Caco-2 (cell line): ENCODE results near the gene TMPRSS4. TPM values are rescaled to one million over a fixed set of nuclear protein-coding genes. Genes with fewer than 3 reads are reported as not detected.
A peak's percentile ranks its signal among the peaks of the same experiment; 100 is the strongest.

ENCODE experiments used
- BruUV-seq: library from RNA; stranded (reverse); fragments of 400-500 nt; replicated peaks from 2 replicates; lab custom pipeline; 2021; lab: Mats Ljungman, UMichigan
- CTCF ChIA-PET: fragments of 300-600 bp; sonication (Branson Sonifier 250); formaldehyde crosslinking; loops from one replicate; lab custom pipeline; 2022; ENCODE audit warnings: antibody characterized with exemption; lab: Charles Lee
- POLR2A ChIA-PET: fragments of 300-600 bp; sonication (Branson Sonifier 250); formaldehyde crosslinking; loops from one replicate; lab custom pipeline; 2022; ENCODE audit warnings: antibody characterized with exemption; lab: Charles Lee
- DNase-seq, 2 experiments: peaks; one replicate each; pipeline versions ENCODE4 v3.0.0 to v3.0.0-alpha.2; 2020 to 2022
- H3K27me3 ChIP-seq: replicated peaks from 2 replicates; pipeline ENCODE4 v1.6.0; 2011; ENCODE audit warnings: low read length; ENCODE audit not compliant: control insufficient read depth, insufficient read depth
- H3K36me3 ChIP-seq: 2 replicates; pipeline ENCODE4 v1.5.1; 2011; ENCODE audit warnings: low read length; ENCODE audit not compliant: control insufficient read depth, insufficient read depth
- H3K4me1 ChIP-seq: fragments of 250-450 bp; sonication (Bioruptor Pico); 2 replicates; pipeline ENCODE4 v1.5.1; 2020; ENCODE audit warnings: mild to moderate bottlenecking
- H3K4me3 ChIP-seq: 2 replicates; pipeline ENCODE4 v1.5.1; 2011; ENCODE audit warnings: low read depth, mild to moderate bottlenecking, control low read depth, low read length
- H3K9me3 ChIP-seq: fragments of 250-450 bp; sonication (Bioruptor Pico); 2 replicates; pipeline ENCODE4 v1.5.1; 2020; ENCODE audit warnings: mild to moderate bottlenecking, moderate library complexity
- H3K27ac Mint-ChIP-seq: one replicate; pipeline ENCODE4 v1.8.0; 2022; ENCODE audit warnings: mixed read lengths; ENCODE audit not compliant: unreplicated experiment
- H3K27me3 Mint-ChIP-seq: one replicate; pipeline ENCODE4 v1.8.0; 2022; ENCODE audit warnings: mixed read lengths; ENCODE audit not compliant: insufficient read depth, unreplicated experiment
- H3K36me3 Mint-ChIP-seq: one replicate; pipeline ENCODE4 v1.8.0; 2022; ENCODE audit warnings: mild to moderate bottlenecking, mixed read lengths; ENCODE audit not compliant: insufficient read depth, unreplicated experiment
- H3K4me1 Mint-ChIP-seq: one replicate; pipeline ENCODE4 v1.8.0; 2022; ENCODE audit warnings: low read depth, mixed read lengths; ENCODE audit not compliant: unreplicated experiment
- H3K4me3 Mint-ChIP-seq: one replicate; pipeline ENCODE4 v1.8.0; 2022; ENCODE audit warnings: mild to moderate bottlenecking, moderate library complexity, mixed read lengths; ENCODE audit not compliant: unreplicated experiment
- H3K9me3 Mint-ChIP-seq: one replicate; pipeline ENCODE4 v1.8.0; 2022; ENCODE audit warnings: mixed read lengths; ENCODE audit not compliant: unreplicated experiment
- CTCF ChIP-seq, 2 experiments: fragments of 200-600 bp in 1 of 2; IDR thresholded peaks; 1 replicate in 1 of 2; 2 replicates in 1 of 2; pipeline versions ENCODE4 v1.5.1 to v1.8.0; 2011 to 2022; ENCODE audit warnings: antibody characterized with exemption in 1 of 2, control low read depth in 1 of 2, inconsistent platforms in 1 of 2, low read depth in 1 of 2, low read length in 1 of 2, mild to moderate bottlenecking in 1 of 2, moderate library complexity in 1 of 2; ENCODE audit not compliant: insufficient read depth in 1 of 2, severe bottlenecking in 1 of 2, unreplicated experiment in 1 of 2
- intact Hi-C: fragments of 100-400 bp; cut with micrococcal nuclease; formaldehyde crosslinking; loops from one replicate; pipeline ENCODE4 v1.10.0; 2022; ENCODE audit not compliant: unreplicated experiment
- total RNA-seq: library from RNA; stranded (reverse); gene quantifications from 2 replicates; pipeline ENCODE4 v1.2.3, GENCODE V29; 2022

The TMPRSS4 gene
- total RNA-seq, 1 experiment from 2014 or later: 86.4 TPM

GRCh38 chr11:118051611-118052461, 25.0 kb upstream of the TMPRSS4 start:
- ChIA-PET CTCF (interaction anchor here (1.3 to 3.4 kb wide), 4 partner anchors 102 to 237 kb away, joined by 3 to 44 read pairs (median 33); no protein-coding TSS in a partner anchor), POLR2A (no interaction called here)
- Histone ChIP-seq H3K4me1 (no peaks in the 10 kb centered on the region), H3K9me3 (no peaks in the 10 kb centered on the region), H3K4me3 (no peak overlapping the region), H3K36me3 (no peaks in the 10 kb centered on the region), H3K27me3 (no peaks in the 10 kb centered on the region)
- no peaks in the 10 kb centered on the region for H3K27me3 Mint-ChIP-seq
- intact Hi-C loops: loop anchor here (5.0 kb wide), 1 partner anchor 65 kb away; the partner anchor contains the start of gene IL10RA
- H3K27ac Mint-ChIP-seq: no peak overlapping the region
- TF ChIP-seq CTCF (IDR thresholded peaks at IDR 0.05; ENCODE audit: insufficient read depth in 1 of 2, low read depth in 1 of 2, low read length in 1 of 2, severe bottlenecking in 1 of 2, unreplicated experiment in 1 of 2): no peak
- no TSS peak for BruUV-seq
- H3K4me1 Mint-ChIP-seq: no peaks in the 10 kb centered on the region
- H3K4me3 Mint-ChIP-seq: no peak overlapping the region
- DNase-seq: peak in 1 of 2 experiments; percentile 31
- no peaks in the 10 kb centered on the region for H3K9me3 Mint-ChIP-seq
- no peaks in the 10 kb centered on the region for H3K36me3 Mint-ChIP-seq

- H3K36me3 Mint-ChIP-seq: no peaks in the 10 kb centered on the region
- H3K9me3 Mint-ChIP-seq: no peaks in the 10 kb centered on the region
- H3K4me1 ChIP-seq: no peaks in the 10 kb centered on the region
These were observed 24.2 kb upstream of the TMPRSS4 start for GRCh38 chr11:118052581-118053206.

More at GRCh38 chr11:118052581-118053206, 24.2 kb upstream of the TMPRSS4 start:
- intact Hi-C loops: loop anchor here (1.0 to 5.0 kb wide), 4 partner anchors 65 to 233 kb away; partner anchors contain the start of gene IL10RA
- Histone ChIP-seq H3K36me3 (no peaks in the 10 kb centered on the region), H3K9me3 (no peaks in the 10 kb centered on the region), H3K4me3 (no peak overlapping the region), H3K27me3 (no peaks in the 10 kb centered on the region)
- ChIA-PET POLR2A (interaction anchor here (0.6 to 0.7 kb wide), 2 partner anchors 48 to 49 kb away, joined by 3 read pairs; no protein-coding TSS in a partner anchor), CTCF (interaction anchor here (0.6 to 3.4 kb wide), 30 partner anchors 10 to 1978 kb away, joined by 3 to 44 read pairs (median 4); partner anchors contain the start of genes FXYD6, TMPRSS13 and TMPRSS4)
- Mint-ChIP-seq H3K4me3 (no peak overlapping the region), H3K27ac (no peak overlapping the region), H3K4me1 (no peaks in the 10 kb centered on the region), H3K27me3 (no peaks in the 10 kb centered on the region)
- no peak for TF ChIP-seq CTCF (IDR thresholded peaks at IDR 0.05; ENCODE audit: insufficient read depth in 1 of 2, low read depth in 1 of 2, low read length in 1 of 2, severe bottlenecking in 1 of 2, unreplicated experiment in 1 of 2)
- DNase-seq: peak in 1 of 2 experiments; percentile 38
- no TSS peak for BruUV-seq
